ENCODE results near the gene KDM2B.
A peak's percentile ranks its signal among the peaks of the same experiment; 100 is the strongest.

KDM2B gene

DNA sequence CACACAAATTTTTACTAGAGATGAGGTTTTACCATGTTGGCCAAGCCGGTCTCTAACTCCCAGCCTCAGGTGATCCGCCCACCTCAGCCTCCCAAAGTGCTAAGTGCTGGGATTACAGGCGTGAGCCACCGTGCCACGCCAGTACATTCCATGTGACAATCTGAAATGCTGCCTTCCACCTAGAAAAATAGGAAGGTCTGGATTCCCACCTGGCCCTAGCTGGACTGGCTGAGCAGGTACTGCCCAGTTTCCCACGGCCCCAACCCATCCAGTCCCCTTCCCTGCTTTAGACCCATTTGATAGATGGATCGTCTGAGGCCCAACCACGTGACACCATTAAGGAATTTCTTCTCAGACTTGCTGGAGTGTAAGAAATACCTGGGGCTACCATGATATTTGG lies 55.4 kb downstream of the KDM2B start:
- no peak for DNase-seq

DNA sequence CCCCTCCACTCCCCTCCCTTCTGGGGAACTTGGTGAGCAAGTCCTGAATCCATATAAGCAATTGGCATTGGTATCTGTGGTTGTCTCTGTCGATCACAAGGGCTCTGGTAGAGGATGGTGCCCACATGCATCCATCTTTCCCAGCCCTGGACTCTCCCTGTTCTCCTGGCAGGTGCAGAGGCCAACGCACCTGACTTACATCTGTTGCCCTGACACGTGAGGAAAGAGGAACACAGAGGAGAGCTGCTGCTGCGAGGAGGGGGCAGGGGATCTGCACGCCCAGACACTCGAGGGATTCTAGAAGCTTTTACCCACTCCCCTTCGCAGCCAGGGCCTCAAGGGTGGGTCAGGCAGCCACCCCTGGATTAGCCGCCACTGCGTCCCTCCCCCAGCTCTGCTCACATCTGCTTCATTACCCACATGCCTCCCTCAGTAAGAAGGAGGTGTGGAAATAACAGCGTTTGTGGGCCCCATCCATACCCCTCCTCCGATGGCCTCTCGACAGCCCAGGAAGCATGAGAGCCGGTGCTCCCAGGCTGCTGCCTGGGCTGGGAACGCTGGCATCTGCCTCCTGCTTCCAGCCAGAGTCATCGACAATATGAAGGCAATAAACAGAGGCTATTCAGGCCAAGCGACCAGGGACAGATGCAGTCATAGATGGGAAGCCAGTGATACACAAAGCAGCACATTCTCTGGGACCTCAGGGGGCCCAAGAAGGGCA lies 56.5 kb downstream of the KDM2B start:
- no peak for DNase-seq

DNA sequence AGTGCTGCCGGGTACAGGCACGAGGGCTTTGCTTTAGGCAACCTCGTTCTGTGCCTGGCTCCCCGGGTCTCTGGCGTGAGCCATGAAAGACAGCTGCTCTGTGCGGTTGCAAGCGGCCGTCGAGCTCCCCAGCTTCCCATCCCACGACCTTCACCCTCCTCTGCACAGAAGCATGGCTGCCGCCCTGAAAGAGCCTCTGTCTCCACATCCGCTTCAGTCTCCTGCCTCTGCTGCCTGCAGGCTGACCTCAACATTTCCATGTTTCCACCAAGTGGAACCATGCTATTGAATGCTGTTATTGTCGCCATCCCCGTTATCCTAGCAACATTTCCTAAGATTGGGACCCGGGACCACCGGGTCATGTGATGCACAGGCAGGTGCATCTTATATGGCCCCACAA lies 57.1 kb downstream of the KDM2B start:
- no peak for DNase-seq

DNA sequence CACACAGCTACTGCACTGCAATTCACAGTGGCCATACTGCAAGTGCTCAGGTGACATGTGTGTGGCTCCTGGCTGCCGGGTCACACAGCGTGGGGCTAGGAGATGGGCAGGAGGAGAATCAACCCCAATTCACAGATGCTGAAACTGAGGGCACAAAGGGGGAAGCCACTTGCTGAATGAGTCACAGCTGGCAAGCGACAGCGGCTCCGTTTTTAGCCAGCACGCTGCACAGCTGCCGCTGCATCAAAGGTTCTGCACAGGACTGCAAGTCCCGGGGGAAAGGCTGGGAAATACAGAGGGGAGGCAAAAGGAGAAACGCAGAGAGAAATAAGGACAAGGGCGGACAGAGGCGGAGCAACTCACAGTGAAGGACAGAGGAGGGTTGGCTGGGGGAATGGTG lies 57.9 kb downstream of the KDM2B start:
- no peak for DNase-seq

DNA sequence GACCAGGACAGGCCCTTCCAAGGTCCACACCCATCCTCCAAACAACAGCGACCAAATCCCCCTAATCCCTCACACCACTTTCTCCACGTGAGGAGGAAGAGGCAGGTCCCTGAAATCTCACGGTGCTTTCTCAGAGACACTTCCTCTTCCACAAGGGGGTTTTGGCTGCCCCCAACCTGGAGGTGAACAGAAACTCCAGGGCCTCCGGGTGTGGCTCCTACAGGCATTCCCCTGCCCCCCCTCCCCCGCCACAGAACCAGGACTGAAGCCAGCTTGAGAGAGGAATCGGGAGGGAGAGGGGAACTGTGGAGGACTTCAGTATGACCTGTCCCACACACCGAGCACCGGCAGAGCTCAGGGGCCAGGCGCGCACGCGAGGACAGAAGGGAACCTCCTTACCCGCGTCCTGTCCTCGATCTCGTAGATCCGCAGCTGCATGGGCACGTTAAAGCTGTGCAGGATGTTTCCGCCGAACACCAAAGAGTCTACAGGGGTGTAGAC lies 60.2 kb downstream of the KDM2B start:
- DNase-seq, result no peak

DNA sequence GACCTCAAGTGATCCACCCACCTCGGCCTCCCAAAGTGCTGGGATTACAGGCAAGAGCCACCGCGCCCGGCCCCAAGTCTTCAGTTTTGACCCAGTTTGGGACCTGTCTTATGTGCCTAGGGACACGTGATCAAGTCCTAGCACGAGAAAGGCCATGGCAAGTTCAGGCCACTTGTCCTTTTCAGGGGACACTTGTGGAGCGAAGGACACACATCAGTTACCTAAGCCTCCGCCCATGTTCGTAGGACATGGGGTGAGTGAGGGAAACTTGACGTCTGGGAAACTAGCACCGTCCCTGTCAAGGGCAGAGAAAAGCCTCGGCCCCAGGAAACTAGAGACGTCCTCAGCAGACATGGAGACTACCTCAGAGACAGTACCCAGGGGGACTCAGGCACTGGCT lies 60.7 kb downstream of the KDM2B start:
- DNase-seq, result no peak

DNA sequence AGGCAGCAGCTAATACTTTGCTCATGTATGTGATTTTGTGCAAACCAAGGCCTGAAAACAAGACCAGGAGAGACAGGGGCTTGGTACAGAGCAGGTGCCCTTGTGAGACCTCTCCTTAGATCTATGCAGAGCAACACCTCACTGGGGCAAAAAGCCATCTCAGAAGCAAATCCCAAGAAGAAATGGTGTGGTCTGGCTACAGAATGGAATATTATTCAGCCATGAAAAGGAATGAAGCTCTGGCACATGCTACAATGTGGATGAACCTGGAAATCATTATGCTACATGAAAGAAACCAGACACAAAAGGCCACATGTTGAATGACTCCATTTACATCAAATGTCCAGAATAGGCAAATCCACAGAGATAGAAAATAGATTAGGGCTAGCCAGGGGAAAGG lies 61.6 kb downstream of the KDM2B start:
- DNase-seq, result no peak

DNA sequence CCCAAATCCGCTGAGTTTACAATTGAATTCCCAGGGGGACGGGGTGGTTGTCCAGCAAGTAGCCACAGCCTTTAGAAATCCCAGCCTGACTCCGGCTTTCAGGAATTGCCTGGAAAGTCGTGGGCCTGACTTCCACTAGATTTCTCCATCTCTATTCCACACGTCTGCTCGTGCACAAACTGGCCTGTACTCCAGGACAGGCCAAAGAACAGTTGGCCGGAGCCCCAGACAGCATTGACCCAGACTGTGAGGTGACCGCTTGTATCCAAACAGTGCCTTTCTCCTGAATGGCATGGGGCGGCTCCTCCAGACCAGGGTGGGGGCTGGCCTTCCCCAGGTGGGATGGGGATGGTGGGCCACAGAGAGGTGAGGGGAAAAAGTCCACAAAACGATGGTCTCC lies 62.2 kb downstream of the KDM2B start:
- no peak for DNase-seq

DNA sequence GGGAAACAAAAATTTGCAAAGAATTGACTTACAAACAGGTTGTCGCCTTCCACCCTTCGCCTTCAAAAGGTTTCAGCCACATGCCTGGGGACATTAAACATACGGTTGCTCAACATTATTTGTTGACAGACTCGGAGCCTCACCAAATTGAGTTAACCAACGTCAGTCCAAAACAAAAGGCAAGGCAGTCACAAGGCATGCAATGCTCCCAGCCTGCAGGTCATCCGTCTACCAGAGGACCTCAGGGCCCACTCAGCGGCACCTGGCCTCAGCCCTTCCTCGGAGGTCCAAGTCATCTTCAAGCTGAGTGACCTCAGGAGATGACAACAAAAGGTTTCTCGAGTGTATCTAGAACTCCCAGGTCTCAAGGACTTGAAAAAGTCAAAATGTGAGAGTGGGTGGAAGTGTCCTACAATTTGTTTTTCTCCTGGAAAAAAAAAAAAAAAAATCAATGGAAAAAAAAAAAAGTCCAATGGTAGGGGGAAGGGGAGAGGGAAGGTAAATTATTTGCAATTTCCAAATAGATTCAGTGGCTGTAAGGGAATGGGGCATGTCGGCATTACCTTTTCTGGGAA lies 64.3 kb downstream of the KDM2B start:
- DNase-seq, result no peak

DNA sequence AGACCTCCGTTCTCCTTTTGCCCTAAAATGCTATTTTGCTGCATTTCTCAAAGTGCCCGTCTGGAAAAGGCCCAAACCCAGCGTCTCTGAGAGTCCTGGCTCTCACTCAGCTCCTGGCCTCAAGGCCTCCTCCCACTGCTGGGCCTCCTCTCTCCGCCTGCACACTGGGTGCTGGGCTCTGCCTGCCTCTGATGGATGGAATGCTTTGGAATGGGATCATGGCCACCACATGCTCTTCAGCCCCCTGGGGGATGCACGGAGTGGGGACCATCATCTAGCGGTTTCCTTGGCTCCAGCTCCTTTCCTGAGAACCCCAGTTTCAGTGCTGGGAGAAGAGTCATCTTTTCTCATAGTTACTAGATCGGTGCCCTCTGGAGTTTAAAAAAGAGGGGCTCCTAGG lies 65.2 kb downstream of the KDM2B start:
- DNase-seq, result no peak

DNA sequence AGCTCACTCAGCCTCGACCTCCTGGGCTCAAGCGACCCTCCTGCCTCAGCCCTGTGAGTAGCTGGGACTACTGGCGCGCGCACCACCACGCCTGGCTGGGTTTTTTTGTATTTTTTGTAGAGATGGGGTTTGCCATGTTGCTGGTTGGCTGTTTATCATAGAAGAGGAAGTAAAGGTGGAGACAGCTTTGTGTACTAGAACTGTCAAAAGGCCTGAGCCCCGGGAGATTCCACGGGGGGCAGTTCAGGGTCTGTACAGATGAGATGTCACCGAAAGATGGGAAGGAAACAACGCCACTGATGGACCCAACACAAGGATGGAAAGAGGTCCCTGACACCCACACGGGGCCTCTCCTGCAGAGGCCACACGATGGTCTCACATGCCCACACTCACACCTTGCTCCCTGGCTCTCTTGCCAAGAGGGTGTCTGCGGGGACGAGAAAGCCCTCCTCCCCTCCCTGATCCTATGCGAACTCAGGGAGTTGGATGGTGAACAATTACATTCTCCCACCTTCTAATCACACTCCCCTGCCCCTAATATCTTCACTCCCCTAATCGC lies 66.6 kb downstream of the KDM2B start:
- DNase-seq, result no peak

DNA sequence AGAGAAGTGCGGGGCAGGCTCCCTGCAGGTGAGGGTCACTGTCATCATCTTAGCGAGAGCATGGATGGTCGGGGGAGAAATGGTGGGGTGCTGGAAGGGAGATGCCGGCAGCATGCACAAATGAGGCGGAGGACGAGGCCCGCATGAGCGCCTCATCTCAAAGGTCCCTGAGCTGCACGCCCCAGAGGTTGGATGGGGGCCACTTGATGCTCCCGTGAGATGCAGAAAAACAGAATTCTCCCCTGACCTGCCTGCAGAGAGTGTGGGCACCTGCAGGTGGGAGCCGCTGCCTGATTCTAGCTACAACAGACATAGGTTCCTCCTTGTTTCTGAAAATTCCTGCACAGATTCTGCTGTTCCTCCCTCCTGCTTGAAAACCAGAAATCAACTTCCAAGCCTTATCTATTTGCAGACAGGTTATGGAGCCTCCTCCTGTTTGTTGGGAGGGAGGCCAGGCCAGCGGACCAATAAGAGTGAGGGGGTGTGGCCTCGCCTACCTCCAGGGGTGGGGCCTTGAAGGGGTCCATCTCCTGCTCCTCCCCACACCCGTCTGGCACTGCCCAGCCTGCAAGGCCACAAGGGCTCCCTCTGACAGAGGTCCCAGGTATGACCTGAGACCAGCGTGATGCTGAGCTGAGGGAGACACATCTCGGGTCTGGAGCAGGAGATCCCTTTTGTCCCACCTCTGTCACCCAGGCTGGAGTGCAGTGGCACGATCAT lies 67.2 kb downstream of the KDM2B start:
- no peak for DNase-seq

DNA sequence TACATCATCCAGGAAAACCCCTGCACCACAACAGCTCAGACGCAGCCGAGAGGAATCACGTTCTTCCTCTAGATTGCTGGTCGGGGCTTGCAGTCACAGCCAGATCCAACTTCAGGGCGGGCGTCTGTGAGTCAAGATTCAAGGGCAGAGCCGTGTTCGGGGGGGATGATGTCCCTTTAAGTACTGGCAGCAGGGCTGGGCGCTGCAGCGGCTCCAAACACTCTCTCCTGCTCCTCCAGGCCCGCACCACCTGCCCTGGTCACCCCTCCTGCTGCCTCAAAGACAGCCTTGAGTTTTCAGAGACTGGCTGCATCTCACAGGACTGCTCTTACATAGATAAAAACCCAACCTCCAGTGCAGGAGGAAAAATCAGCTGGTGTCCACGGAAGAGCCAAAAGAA lies 68.3 kb downstream of the KDM2B start:
- no peak for DNase-seq

DNA sequence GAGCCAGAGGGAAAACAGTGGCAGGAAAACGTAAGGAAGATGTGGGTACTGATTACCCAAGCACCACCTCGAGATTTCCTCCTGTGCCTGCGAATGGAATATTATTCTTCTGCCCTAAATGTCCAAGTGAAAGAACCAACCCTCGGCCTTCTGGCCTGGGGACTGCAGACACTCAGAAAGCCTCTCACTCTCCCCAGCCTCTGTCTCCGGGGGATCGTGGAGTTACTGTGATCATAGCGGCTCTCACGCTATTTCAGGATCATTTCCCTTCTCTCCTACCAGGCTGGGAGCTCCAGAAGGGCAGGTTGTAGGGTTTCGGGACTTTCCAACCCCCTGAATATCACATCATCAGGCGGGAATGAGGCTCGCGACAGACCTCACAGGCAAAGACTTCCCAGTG lies 68.9 kb downstream of the KDM2B start:
- DNase-seq, result no peak

DNA sequence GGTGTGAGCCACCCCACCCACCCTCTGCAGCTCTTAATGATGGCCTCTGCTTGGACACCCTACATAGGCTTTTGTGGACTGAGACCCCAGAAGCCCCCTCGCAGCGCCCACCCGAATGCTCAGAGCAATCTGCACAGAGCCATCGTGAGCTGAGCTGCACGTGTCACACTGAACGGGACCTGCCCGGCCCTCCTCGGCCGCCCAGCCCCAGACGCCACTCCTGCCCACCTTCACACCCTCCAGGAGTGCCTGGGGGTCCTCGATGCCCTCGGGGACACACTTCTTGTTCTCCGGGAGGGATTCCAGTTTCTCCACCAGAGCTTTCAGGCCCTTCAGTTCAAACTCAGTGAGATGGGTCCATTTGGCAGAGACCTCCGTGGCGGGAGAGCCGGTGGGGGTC lies 71.5 kb downstream of the KDM2B start:
- no peak for DNase-seq

DNA sequence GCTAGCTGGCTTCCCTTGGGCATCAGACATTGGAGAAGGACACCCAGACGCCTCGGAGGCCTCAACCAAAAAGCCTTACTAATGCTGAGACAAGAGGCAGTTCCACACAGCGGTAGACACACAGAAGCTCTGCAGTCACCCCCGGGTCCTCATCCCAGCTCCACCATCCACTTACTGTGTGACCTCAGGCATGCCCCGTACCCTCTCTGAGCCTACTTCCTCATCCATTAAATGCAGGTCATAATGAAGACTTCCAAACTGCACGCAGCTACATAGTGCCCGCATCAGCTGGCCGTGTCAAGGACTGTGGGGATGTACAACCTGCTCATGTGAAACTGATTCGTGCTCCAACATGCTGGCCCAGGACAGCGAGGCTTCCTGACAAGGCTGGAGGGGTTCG lies 72.3 kb downstream of the KDM2B start:
- no peak for DNase-seq

DNA sequence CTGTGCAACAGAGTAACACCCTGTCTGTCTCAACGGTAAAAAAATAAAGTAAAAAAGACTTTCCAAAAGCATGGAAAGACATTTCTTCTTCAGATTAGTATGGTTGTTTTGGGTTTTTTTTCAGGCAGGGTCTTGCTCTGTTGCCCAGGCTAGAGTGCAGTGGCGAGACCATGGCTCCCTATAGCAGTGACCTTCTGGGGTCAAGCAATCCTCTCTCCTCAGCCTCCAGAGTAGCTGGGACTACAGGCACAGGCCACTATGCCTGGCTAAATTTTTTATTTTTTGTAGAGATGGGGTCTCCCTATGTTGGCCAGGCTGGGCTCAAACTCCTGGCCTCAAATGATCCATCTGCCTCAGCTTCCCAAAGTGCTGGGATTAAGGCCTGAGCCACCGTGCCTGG lies 72.8 kb downstream of the KDM2B start:
- DNase-seq, result no peak

DNA sequence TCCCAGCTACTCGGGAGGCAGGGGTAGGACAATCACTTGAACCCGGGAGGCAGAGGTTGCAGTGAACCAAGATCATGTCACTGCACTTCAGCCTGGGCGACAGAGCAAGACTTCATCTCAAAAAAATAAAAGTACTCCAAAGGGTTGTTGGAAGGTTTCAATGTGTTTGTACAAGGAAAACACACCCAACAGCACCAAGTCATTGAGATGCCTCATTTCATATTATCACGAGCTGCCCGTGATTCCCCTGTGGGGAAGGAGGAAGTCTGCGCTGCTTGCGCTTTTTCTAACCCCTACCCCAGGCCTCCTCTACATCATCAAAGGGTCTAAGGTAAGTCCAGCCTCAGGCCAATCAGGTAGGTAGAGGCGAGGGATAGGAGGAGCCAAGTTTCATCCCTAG lies 73.6 kb downstream of the KDM2B start:
- DNase-seq, result no peak

DNA sequence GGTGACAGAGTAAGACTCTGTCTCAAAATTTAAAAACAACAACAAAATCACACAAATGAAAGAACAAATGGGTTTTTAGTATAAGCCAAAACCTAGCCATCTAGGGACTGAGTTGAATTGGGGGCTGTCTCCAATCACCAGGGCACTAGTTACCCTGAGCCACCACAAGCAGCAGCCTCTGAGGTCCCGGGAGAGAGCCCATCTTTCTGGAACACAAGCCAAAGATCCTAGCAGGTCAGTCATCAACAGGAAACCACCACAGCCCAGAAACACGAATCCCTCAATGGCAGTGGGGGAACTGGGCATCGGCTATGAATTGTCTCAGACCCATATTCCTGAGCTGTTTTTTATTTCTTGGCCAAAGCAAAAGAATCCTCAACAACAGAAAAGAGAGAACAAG lies 75.3 kb downstream of the KDM2B start:
- DNase-seq, result no peak

DNA sequence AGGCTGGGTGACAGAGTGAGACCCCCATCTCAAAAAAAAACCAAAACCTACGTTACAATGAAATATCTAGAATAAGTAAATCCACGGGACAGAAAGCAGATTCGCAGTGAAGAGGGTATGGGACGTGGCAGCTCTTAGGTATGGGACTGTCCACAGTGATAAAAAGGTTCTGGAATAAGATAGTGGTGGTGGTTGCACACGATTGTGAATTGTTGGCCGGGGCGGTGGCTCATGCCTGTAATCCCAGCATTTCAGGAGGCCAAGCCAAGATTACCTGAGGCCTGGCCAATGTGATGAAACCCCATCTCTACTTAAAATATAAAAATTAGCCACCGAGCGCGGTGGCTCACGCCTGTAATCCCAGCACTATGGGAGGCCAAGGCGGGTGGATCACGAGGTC lies 76.3 kb downstream of the KDM2B start:
- no peak for DNase-seq

DNA sequence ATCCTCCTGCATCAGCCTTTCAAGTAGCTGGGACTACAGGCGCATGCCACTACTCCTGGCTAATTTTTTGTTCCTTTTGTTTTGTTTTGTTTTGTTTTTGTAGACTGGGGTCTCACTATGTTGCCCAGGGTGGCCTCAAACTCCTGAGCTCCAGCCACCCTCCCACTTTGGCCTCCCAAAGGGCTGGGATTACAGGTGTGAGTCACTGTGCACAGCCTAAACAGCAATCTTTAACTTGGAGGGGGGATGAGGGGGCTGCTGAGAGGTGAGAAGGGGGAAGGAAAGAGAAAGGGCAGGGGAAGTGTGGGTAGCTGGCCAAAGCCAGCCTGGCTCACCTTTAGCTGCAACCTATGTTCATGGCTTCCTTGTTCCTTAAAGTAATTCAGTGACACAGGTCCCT lies 77.4 kb downstream of the KDM2B start:
- no peak for DNase-seq

DNA sequence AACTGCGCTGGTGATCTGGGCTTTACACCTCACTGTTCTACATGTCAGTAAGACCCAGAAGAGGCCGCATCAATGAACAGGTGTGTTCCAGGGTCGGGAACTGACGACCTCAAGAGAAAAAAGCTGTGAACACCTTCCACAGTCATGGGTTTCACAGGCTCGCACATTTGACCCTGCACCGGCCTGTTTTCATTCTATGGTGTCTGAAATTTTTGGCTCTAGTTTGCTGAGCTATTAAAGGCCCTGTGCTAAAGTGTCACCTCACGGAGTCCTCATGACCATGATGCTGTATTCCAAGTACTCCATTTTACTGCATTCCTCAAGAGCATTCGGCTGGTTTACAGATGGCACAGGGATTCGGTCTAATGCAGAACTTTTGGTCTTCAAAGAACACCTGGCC lies 78.9 kb downstream of the KDM2B start:
- DNase-seq, result no peak

DNA sequence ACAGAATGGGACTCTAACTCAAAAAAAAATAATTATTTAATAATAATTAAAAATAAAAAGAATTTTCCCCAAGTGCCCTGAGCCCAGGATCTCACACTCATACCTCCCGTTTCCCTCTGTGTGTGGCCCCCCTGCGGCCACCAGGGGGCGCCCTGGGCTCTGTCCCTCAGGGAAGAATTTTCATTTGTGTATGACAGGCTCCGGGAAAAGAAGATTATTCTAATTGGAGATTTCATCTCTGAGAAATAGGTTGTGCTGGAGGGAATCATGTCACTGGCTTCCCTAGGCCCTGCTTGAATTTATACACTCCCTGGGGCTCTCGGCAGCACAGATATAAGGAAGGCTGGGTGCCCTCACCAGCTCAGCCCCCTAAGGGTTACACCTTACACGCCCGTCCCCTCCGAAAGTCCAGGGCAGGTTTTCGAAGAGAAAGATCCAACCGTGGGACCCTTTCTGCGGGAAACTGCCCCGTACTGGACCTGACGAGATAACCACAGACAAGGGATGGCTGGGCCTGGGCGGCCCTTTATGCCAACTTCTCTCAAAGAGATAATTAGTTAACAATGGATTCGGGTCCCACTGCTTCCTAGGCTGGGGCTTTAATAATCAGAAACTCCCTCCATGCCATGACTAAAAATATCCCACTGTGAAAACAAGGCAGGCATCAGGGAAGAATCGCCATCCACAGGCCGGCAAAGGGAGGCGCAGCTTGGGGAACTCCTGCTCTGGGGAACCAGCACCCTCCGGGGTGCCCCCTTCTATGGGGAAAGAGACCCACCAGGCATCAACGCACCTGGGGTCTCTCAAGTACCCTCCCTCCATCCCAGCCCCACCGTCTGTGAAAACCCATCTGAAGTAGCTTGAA lies 80.7 kb downstream of the KDM2B start:
- DNase-seq, result peak; percentile 88
